GM12878 (cell line): Measurements from ENCODE around the gene PGBD5. TPM values are rescaled to one million over a fixed set of nuclear protein-coding genes. Genes with fewer than 3 reads are reported as not detected.

Source experiments
- ATAC-seq: fragments of 200-7000 bp; cut with Tn5 transposase; 3 replicates; pipeline ENCODE4 v1.9.1; 2020; ENCODE audit warnings: mild to moderate bottlenecking, moderate library complexity
- BruUV-seq: library from RNA; stranded (reverse); fragments of 400-500 nt; replicated peaks from 2 replicates; lab custom pipeline; 2021; lab: Mats Ljungman, UMichigan
- CTCF ChIA-PET: fragments of 300-600 bp; sonication (Branson Sonifier 250); formaldehyde crosslinking; extraction: SDS; loops from one replicate; lab custom pipeline; 2021; ENCODE audit warnings: inconsistent platforms; lab: Yijun Ruan, JAX
- POLR2A ChIA-PET: fragments of 350-600 bp; formaldehyde crosslinking; extraction: SDS; loops from one replicate; lab custom pipeline; 2021; ENCODE audit warnings: inconsistent platforms; lab: Charles Lee
- RAD21 ChIA-PET: fragments of 300-600 bp; sonication (Branson Sonifier 250); formaldehyde crosslinking; loops from one replicate; lab custom pipeline; 2023; ENCODE audit warnings: antibody characterized with exemption; ENCODE audit not compliant: unreplicated experiment; lab: Charles Lee
- SMC1A ChIA-PET: fragments of 300-600 bp; sonication (Branson Sonifier 250); formaldehyde crosslinking; loops from one replicate; lab custom pipeline; 2023; ENCODE audit not compliant: unreplicated experiment, uncharacterized antibody; lab: Charles Lee
- DNase-seq: peaks from one replicate; pipeline ENCODE4 v3.0.0-alpha.2; 2011; ENCODE audit warnings: low read depth, low spot score
- FAIRE-seq: peaks from 3 replicates; lab custom pipeline; 2011; peaks lifted over from hg19 to GRCh38; lab: Jason Lieb, UNC
- H2AFZ ChIP-seq: 2 replicates; pipeline ENCODE4 v1.6.0; 2011; ENCODE audit warnings: low read depth, low read length, control low read depth; ENCODE audit not compliant: control insufficient read depth
- H3K27ac ChIP-seq: 2 replicates; pipeline ENCODE4 v1.5.1; 2011; ENCODE audit warnings: control low read depth; ENCODE audit not compliant: control insufficient read depth, insufficient read depth
- H3K27me3 ChIP-seq, 2 experiments: replicated peaks in 1 of 2; 2 replicates each; pipeline versions ENCODE4 v1.6.0 to v1.6.1; 2011; ENCODE audit warnings: low read length in 1 of 2; ENCODE audit not compliant: control insufficient read depth in 2 of 2, insufficient read depth in 2 of 2
- H3K36me3 ChIP-seq, 2 experiments: 2 replicates each; pipeline ENCODE4 v1.5.1; 2011; ENCODE audit warnings: low read length in 1 of 2; ENCODE audit not compliant: control insufficient read depth in 2 of 2, insufficient read depth in 2 of 2
- H3K4me1 ChIP-seq: 2 replicates; pipeline ENCODE4 v1.6.1; 2011; ENCODE audit warnings: mild to moderate bottlenecking, low read length, moderate library complexity, mixed read lengths; ENCODE audit not compliant: control insufficient read depth, insufficient read depth
- H3K4me2 ChIP-seq: 2 replicates; pipeline ENCODE4 v1.6.0; 2011; ENCODE audit warnings: control low read depth; ENCODE audit not compliant: control insufficient read depth, insufficient read depth
- H3K4me3 ChIP-seq: fragments of 200-600 bp; sonication (generic); 2 replicates; pipeline ENCODE4 v1.5.1; 2016
- H3K79me2 ChIP-seq: 2 replicates; pipeline ENCODE4 v1.6.0; 2011; ENCODE audit warnings: low read length; ENCODE audit not compliant: control insufficient read depth, insufficient read depth
- H3K9ac ChIP-seq: 2 replicates; pipeline ENCODE4 v1.8.0; 2011; ENCODE audit warnings: low read length, control low read depth, mixed read lengths; ENCODE audit not compliant: control insufficient read depth, insufficient read depth
- H3K9me3 ChIP-seq: replicated peaks from 3 replicates; pipeline ENCODE4 v1.5.1; 2011; ENCODE audit warnings: mild to moderate bottlenecking, low read length; ENCODE audit not compliant: control insufficient read depth, insufficient read depth
- H4K20me1 ChIP-seq: 2 replicates; pipeline ENCODE4 v1.6.0; 2011; ENCODE audit not compliant: control insufficient read depth, insufficient read depth
- CBX5 ChIP-seq: sonication (generic); IDR thresholded peaks from 2 replicates; pipeline ENCODE4 v1.6.1; 2016; ENCODE audit warnings: low read depth, moderate library complexity, mild to moderate bottlenecking, inconsistent platforms
- CTCF ChIP-seq, 3 experiments: IDR thresholded peaks in 2 of 3; conservative IDR thresholded peaks in 1 of 3; 2 replicates each; pipeline ENCODE4 v1.5.1; 2011; ENCODE audit warnings: low read depth in 3 of 3, low read length in 3 of 3, mild to moderate bottlenecking in 3 of 3, control low read depth in 2 of 3, moderate library complexity in 2 of 3, inconsistent platforms in 1 of 3, mixed read lengths in 1 of 3; ENCODE audit not compliant: control insufficient read depth in 2 of 3, insufficient read depth in 1 of 3; ENCODE audit errors: extremely low read depth in 1 of 3
- HDGF ChIP-seq: fragments of 450-650 bp; IDR thresholded peaks from 2 replicates; pipeline ENCODE4 v1.6.1; 2016; ENCODE audit warnings: antibody characterized with exemption
- RELA ChIP-seq: fragments of 450-650 bp; IDR thresholded peaks from 2 replicates; pipeline ENCODE4 v1.8.0; 2014; ENCODE audit warnings: borderline replicate concordance; ENCODE audit not compliant: partially characterized antibody
- TBL1XR1 ChIP-seq: IDR thresholded peaks from 2 replicates; pipeline ENCODE4 v1.6.1; 2012; ENCODE audit warnings: low read depth, low read length, improper control_type of control experiment
- WGBS: methylation state at CpG from one replicate; pipeline ENCODE4 v1.1.6; 2016; ENCODE audit warnings: low lambda C conversion rate; ENCODE audit not compliant: insufficient replicate concordance, insufficient coverage; ENCODE audit errors: missing lambda C conversion rate; 5-methylcytosine and 5-hydroxymethylcytosine counted together
- in situ Hi-C: fragments of 300-500 bp; cut with MboI; formaldehyde crosslinking; loops from 9 replicates; pipeline ENCODE4 v1.14.3; 2018; ENCODE audit warnings: mixed read lengths
- intact Hi-C: fragments of 100-400 bp; cut with micrococcal nuclease; formaldehyde crosslinking; loops from one replicate; pipeline ENCODE4 v1.14.2; 2022; ENCODE audit not compliant: unreplicated experiment
- polyA plus RNA-seq, 11 experiments: library from polyadenylated mRNA; depleted of rRNA in 4 of 11; unstranded in 6 of 11; stranded (reverse) in 5 of 11; fragments of >200 nt; fragmentation: Nextera tagmentation in 4 of 11; fragmentation: Illumina TruSeq in 1 of 11; extraction: Ambion mirVana in 4 of 11; extraction: Trizol in 1 of 11; gene quantifications; 1 replicate in 1 of 11; 2 replicates in 10 of 11; pipeline versions ENCODE4 v1.2.1 to v1.2.3, GENCODE V29; 2011 to 2016; ENCODE audit warnings: inconsistent platforms in 2 of 11, missing spikeins in 2 of 11, low read depth in 1 of 11
- total RNA-seq, 4 experiments: library from RNA; depleted of rRNA in 3 of 4; stranded (reverse); fragments of >200 nt in 3 of 4; fragmentation: Illumina TruSeq in 1 of 4; extraction: Trizol in 1 of 4; gene quantifications; 2 replicates each; pipeline versions ENCODE4 v1.2.1 to v1.2.3, GENCODE V29; 2013 to 2021

Gene PGBD5
- total and polyA plus RNA-seq, 10 of the 15 experiments (the other 5 are each of a cell fraction or from before 2014, with no cell fraction given): 0.03 TPM; not detected in 9

GRCh38 chr1:230381049-230381467 is 45.1 kb downstream of the PGBD5 start (continued):
- TF ChIP-seq RELA: no peak
- TF ChIP-seq, all 136 proteins: peak for 0

- Histone ChIP-seq H4K20me1 (no peaks in the 10 kb centered on the region), H3K4me3 (no peak overlapping the region), H3K9ac (no peak overlapping the region), H3K36me3 (no peaks in the 10 kb centered on the region), H3K79me2 (no peaks in the 10 kb centered on the region), H2AFZ (no peak overlapping the region), H3K27ac (no peak overlapping the region), H3K4me2 (no peak overlapping the region), H3K27me3 (peaks cover 0 to 1% of the 10 kb centered on the region in 2 experiments; a peak in 2 of 4 replicates), H3K4me1 (no peaks in the 10 kb centered on the region), H3K9me3 (peaks cover 2% of the 10 kb centered on the region; the same call in 1 of the 3 replicates)
- in situ Hi-C loops: no loop called here
- ChIA-PET SMC1A (no interaction called here), CTCF (no interaction called here), RAD21 (no interaction called here), POLR2A (no interaction called here)
- BruUV-seq: no TSS peak
- intact Hi-C loops: no loop called here
- 0% methylated on average over 1 of the region's 1 CpG for WGBS
- ATAC-seq: no peak
- no peak for DNase-seq
- no peak for FAIRE-seq
- TF ChIP-seq TBL1XR1: no peak
- no peak for TF ChIP-seq CBX5
- TF ChIP-seq HDGF: no peak
- no peak for TF ChIP-seq CTCF (IDR thresholded peaks at IDR 0.05 in 2 of 3, conservative IDR thresholded peaks at IDR 0.05 in 1 of 3; ENCODE audit: control insufficient read depth in 2 of 3, extremely low read depth in 1 of 3, insufficient read depth in 1 of 3, low read depth in 3 of 3, low read length in 3 of 3)
These were observed 46.2 kb downstream of the PGBD5 start for GRCh38 chr1:230379928-230380327.
